NB4 (cell line): ENCODE results near the gene CCM2.

Experiments used
- DNase-seq: peaks from one replicate; pipeline ENCODE4 v3.0.0; 2010; ENCODE audit warnings: low read depth
- H3K4me3 ChIP-seq: one replicate; pipeline ENCODE4 v1.5.1; 2011; ENCODE audit warnings: mild to moderate bottlenecking, low read depth, low read length, moderate library complexity
- CTCF ChIP-seq: IDR thresholded peaks from one replicate; pipeline ENCODE4 v1.5.1; 2012; ENCODE audit warnings: low read depth, low read length
- MAX ChIP-seq: IDR thresholded peaks from 2 replicates; pipeline ENCODE4 v1.6.1; 2011; ENCODE audit warnings: low read depth, low read length
- MYC ChIP-seq: IDR thresholded peaks from 2 replicates; pipeline ENCODE4 v1.6.1; 2011; ENCODE audit warnings: low read depth, low read length
- POLR2A ChIP-seq: IDR thresholded peaks from 2 replicates; pipeline ENCODE4 v1.6.1; 2011; ENCODE audit warnings: mild to moderate bottlenecking; ENCODE audit not compliant: insufficient read length; ENCODE audit errors: extremely low read depth

The CCM2 gene

GRCh38 chr7:44999245-45000092, 532 bp upstream of the CCM2 start:
- peak; percentile 100 for DNase-seq
- no peak for TF ChIP-seq CTCF
- peak; percentile 77 for TF ChIP-seq MYC
- TF ChIP-seq POLR2A, result peak; percentile 52
- TF ChIP-seq MAX, result peak; percentile 72

GRCh38 chr7:45001138-45001694, 1.2 kb downstream of the CCM2 start:
- no peak; the same call in 1 of the 2 replicates for TF ChIP-seq MAX
- no peak for TF ChIP-seq POLR2A
- no peak for TF ChIP-seq CTCF
- no peak for TF ChIP-seq MYC
- DNase-seq, result peak; percentile 35
- H3K4me3 ChIP-seq, result peak overlapping the region; percentile 99

More at GRCh38 chr7:44999245-45000092, 532 bp upstream of the CCM2 start:
- H3K4me3 ChIP-seq, result peak overlapping the region; percentile 75

- peak overlapping the region; percentile 99 for H3K4me3 ChIP-seq
- no peak for TF ChIP-seq CTCF
- no peak for TF ChIP-seq POLR2A
- TF ChIP-seq MAX, result no peak
- no peak for TF ChIP-seq MYC
- DNase-seq, result peak; percentile 26
Observed at GRCh38 chr7:45001826-45002225, 1.8 kb downstream of the CCM2 start.

- no peak overlapping the region for H3K4me3 ChIP-seq
- no peak for TF ChIP-seq MAX
- no peak for TF ChIP-seq CTCF
- no peak for TF ChIP-seq POLR2A
- TF ChIP-seq MYC, result no peak
- no peak for DNase-seq
Observed at GRCh38 chr7:45003789-45004188, 3.8 kb downstream of the CCM2 start.

GRCh38 chr7:45007106-45007505, 7.1 kb downstream of the CCM2 start:
- no peak for DNase-seq
- TF ChIP-seq MYC, result no peak
- TF ChIP-seq CTCF, result no peak
- no peak for TF ChIP-seq POLR2A
- no peak for TF ChIP-seq MAX
- H3K4me3 ChIP-seq, result no peak overlapping the region
